T47D (cell line): ENCODE data around the gene UBE2QL1.

Source experiments
- DNase-seq, 2 experiments: peaks; one replicate each; pipeline versions ENCODE4 v3.0.0 to v3.0.0-alpha.2; 2011 to 2012; ENCODE audit warnings: low read depth in 1 of 2, low spot score in 1 of 2
- JUND ChIP-seq: IDR thresholded peaks from 2 replicates; pipeline ENCODE4 v1.6.1; 2012; ENCODE audit warnings: low read depth
- in situ Hi-C: cut with HindIII; loops from 2 replicates; pipeline ENCODE4 v1.10.0; 2016; ENCODE audit warnings: low sequenced_read_pairs, low pct_unique_long_range_greater_than_20kb

The UBE2QL1 gene

GRCh38 chr5:6452622-6453504 lies 4.2 kb downstream of the UBE2QL1 start:
- no peak for DNase-seq
- in situ Hi-C loops, result no loop called here
- TF ChIP-seq JUND, result no peak

- TF ChIP-seq JUND, result no peak
- DNase-seq, result no peak
- in situ Hi-C loops, result no loop called here
Observed at GRCh38 chr5:6453937-6454560, 5.4 kb downstream of the UBE2QL1 start.

- TF ChIP-seq JUND, result no peak
- no peak for DNase-seq
- in situ Hi-C loops, result no loop called here
Observed at GRCh38 chr5:6454628-6455053, 6.0 kb downstream of the UBE2QL1 start.

GRCh38 chr5:6455571-6456200 lies 7.0 kb downstream of the UBE2QL1 start:
- TF ChIP-seq JUND, result no peak

GRCh38 chr5:6456766-6457370 lies 8.2 kb downstream of the UBE2QL1 start:
- TF ChIP-seq JUND, result no peak
- in situ Hi-C loops, result no loop called here
- DNase-seq, result no peak

More at GRCh38 chr5:6455571-6456200, 7.0 kb downstream of the UBE2QL1 start:
- no peak for DNase-seq
- in situ Hi-C loops, result no loop called here

GRCh38 chr5:6457592-6457991 lies 8.9 kb downstream of the UBE2QL1 start:
- DNase-seq, result no peak
- no peak for TF ChIP-seq JUND
- in situ Hi-C loops, result no loop called here

- in situ Hi-C loops, result no loop called here
- DNase-seq, result no peak
- TF ChIP-seq JUND, result no peak
Observed at GRCh38 chr5:6458833-6459232, 10.2 kb downstream of the UBE2QL1 start.

GRCh38 chr5:6459896-6460295 lies 11.2 kb downstream of the UBE2QL1 start:
- no peak for TF ChIP-seq JUND
- in situ Hi-C loops, result no loop called here
- DNase-seq, result no peak

- no peak for TF ChIP-seq JUND
- no peak for DNase-seq
- in situ Hi-C loops, result no loop called here
Observed at GRCh38 chr5:6461006-6461405, 12.3 kb downstream of the UBE2QL1 start.

- in situ Hi-C loops, result no loop called here
- no peak for TF ChIP-seq JUND
- DNase-seq, result no peak
Observed at GRCh38 chr5:6461793-6462650, 13.4 kb downstream of the UBE2QL1 start.

GRCh38 chr5:6462671-6463070 lies 14.0 kb downstream of the UBE2QL1 start:
- TF ChIP-seq JUND, result no peak
- in situ Hi-C loops, result no loop called here
- no peak for DNase-seq

GRCh38 chr5:6464441-6464840 lies 15.8 kb downstream of the UBE2QL1 start:
- no peak for TF ChIP-seq JUND
- in situ Hi-C loops, result no loop called here
- DNase-seq, result no peak
